HepG2 (cell line): Measurements from ENCODE around the gene FDXR. TPM values are rescaled to one million over a fixed set of nuclear protein-coding genes. Genes with fewer than 3 reads are reported as not detected.

Experiments
- ARHGAP35 ChIP-seq: sonication (generic); formaldehyde crosslinking; IDR thresholded peaks from 2 replicates; pipeline ENCODE4 v1.9.0; 2022; ENCODE audit warnings: mild to moderate bottlenecking, inconsistent platforms, moderate library complexity, missing genetic modification reagents, borderline replicate concordance
- ARID3A ChIP-seq: IDR thresholded peaks from 2 replicates; pipeline ENCODE4 v1.6.1; 2012; ENCODE audit warnings: low read depth, low read length, improper control_type of control experiment
- ASH2L ChIP-seq: fragments of 300-600, 200-600 bp; sonication (generic); IDR thresholded peaks from 2 replicates; pipeline ENCODE4 v1.7.0; 2017; ENCODE audit warnings: low read depth, mild to moderate bottlenecking, moderate library complexity, mixed read lengths, low read length; ENCODE audit not compliant: insufficient read length
- ETV5 ChIP-seq: IDR thresholded peaks from 2 replicates; pipeline ENCODE4 v1.6.1; 2018; ENCODE audit warnings: missing biosample characterization, missing genetic modification reagents, inconsistent platforms, borderline replicate concordance
- GRHL1 ChIP-seq: sonication (generic); formaldehyde crosslinking; conservative IDR thresholded peaks from 2 replicates; pipeline ENCODE4 v1.8.0; 2022; ENCODE audit warnings: missing genetic modification reagents
- HMG20A ChIP-seq: IDR thresholded peaks from 2 replicates; pipeline ENCODE4 v1.6.1; 2016; ENCODE audit warnings: borderline replicate concordance
- JUND ChIP-seq: sonication (generic); formaldehyde crosslinking; IDR thresholded peaks from 2 replicates; pipeline ENCODE4 v1.8.0; 2022; ENCODE audit warnings: mild to moderate bottlenecking, missing genetic modification reagents
- KDM5B ChIP-seq: sonication (generic); formaldehyde crosslinking; IDR thresholded peaks from 2 replicates; pipeline ENCODE4 v1.4.0; 2020; ENCODE audit warnings: missing genetic modification reagents, mild to moderate bottlenecking, borderline replicate concordance
- NFE2L1 ChIP-seq: sonication (generic); formaldehyde crosslinking; IDR thresholded peaks from 2 replicates; pipeline ENCODE4 v1.4.0; 2020; ENCODE audit warnings: missing genetic modification reagents, mild to moderate bottlenecking, borderline replicate concordance
- NFYC ChIP-seq: IDR thresholded peaks from 2 replicates; pipeline ENCODE4 v1.6.1; 2016; ENCODE audit warnings: missing genetic modification reagents, missing compliant biosample characterization
- RARA ChIP-seq: IDR thresholded peaks from 2 replicates; pipeline ENCODE4 v1.6.1; 2016; ENCODE audit warnings: missing genetic modification reagents, missing compliant biosample characterization
- RXRA ChIP-seq: sonication (generic); formaldehyde crosslinking; IDR thresholded peaks from 2 replicates; pipeline ENCODE4 v1.5.1; 2020; ENCODE audit warnings: missing genetic modification reagents
- SAFB2 ChIP-seq: sonication (generic); formaldehyde crosslinking; IDR thresholded peaks from 2 replicates; pipeline ENCODE4 v1.5.1; 2020; ENCODE audit warnings: missing genetic modification reagents, low read depth, mild to moderate bottlenecking, borderline replicate concordance
- SRSF9 ChIP-seq: fragments of 200-400 bp; formaldehyde crosslinking; IDR thresholded peaks from 2 replicates; pipeline ENCODE4 v1.6.1; 2018; ENCODE audit warnings: borderline replicate concordance, mild to moderate bottlenecking, low read depth, low read length; ENCODE audit not compliant: insufficient read depth, poor library complexity, severe bottlenecking
- ZIK1 ChIP-seq: sonication (generic); formaldehyde crosslinking; IDR thresholded peaks from 2 replicates; pipeline ENCODE4 v1.5.0; 2020; ENCODE audit warnings: mild to moderate bottlenecking, low read depth, missing genetic modification reagents, borderline replicate concordance
- ZNF274 ChIP-seq: sonication (generic); formaldehyde crosslinking; IDR thresholded peaks from 2 replicates; pipeline ENCODE4 v1.5.1; 2020; ENCODE audit warnings: mild to moderate bottlenecking, missing genetic modification reagents
- ZNF282 ChIP-seq: fragments of 450-650 bp; IDR thresholded peaks from 2 replicates; pipeline ENCODE4 v1.6.1; 2018; ENCODE audit not compliant: partially characterized antibody
- ZNF451 ChIP-seq: sonication (generic); formaldehyde crosslinking; IDR thresholded peaks from 2 replicates; pipeline ENCODE4 v1.5.0; 2020; ENCODE audit warnings: mild to moderate bottlenecking, missing genetic modification reagents
- ZNF550 ChIP-seq: sonication (generic); formaldehyde crosslinking; IDR thresholded peaks from 2 replicates; pipeline ENCODE4 v1.4.0; 2020; ENCODE audit warnings: mild to moderate bottlenecking, missing genetic modification reagents, borderline replicate concordance
- ZNF574 ChIP-seq: sonication (generic); formaldehyde crosslinking; IDR thresholded peaks from 2 replicates; pipeline ENCODE4 v1.4.0; 2020; ENCODE audit warnings: missing genetic modification reagents
- ZNF580 ChIP-seq: IDR thresholded peaks from 2 replicates; pipeline ENCODE4 v1.6.1; 2016; ENCODE audit warnings: low read depth, borderline replicate concordance
- ZNF761 ChIP-seq: sonication (generic); formaldehyde crosslinking; conservative IDR thresholded peaks from 2 replicates; pipeline ENCODE4 v1.4.0; 2020; ENCODE audit warnings: mild to moderate bottlenecking, missing genetic modification reagents
- polyA plus RNA-seq, 8 experiments: library from polyadenylated mRNA; depleted of rRNA in 3 of 8; stranded (reverse) in 7 of 8; unstranded in 1 of 8; fragments of >200 nt; fragmentation: Illumina TruSeq in 4 of 8; extraction: Trizol in 4 of 8; gene quantifications; 2 replicates each; pipeline versions ENCODE4 v1.2.1 to v1.2.3, GENCODE V29; 2011 to 2016; ENCODE audit warnings: low read depth in 4 of 8, missing spikeins in 1 of 8, mixed read lengths in 1 of 8; ENCODE audit not compliant: insufficient read depth in 1 of 8
- total RNA-seq, 5 experiments: library from RNA; depleted of rRNA; stranded (reverse); fragments of >200 nt; fragmentation: Illumina TruSeq; extraction: Trizol; gene quantifications; 2 replicates each; pipeline ENCODE4 v1.2.3, GENCODE V29; 2016; ENCODE audit warnings: low read depth in 1 of 5

FDXR gene
- total and polyA plus RNA-seq, 2 of the 13 experiments (the other 11 are each of a cell fraction or from before 2014, with no cell fraction given) = 23.4 to 116 TPM

GRCh38 chr17:74919440-74920305 is 46.9 kb upstream of the FDXR start (continued):
- TF ChIP-seq ZNF761 (CRISPR knock-in tag) (no peak), ZNF282 (no peak), ASH2L (no peak), GRHL1 (CRISPR knock-in tag) (no peak), RXRA (CRISPR knock-in tag) (peak; percentile 55; the same call in 1 of the 2 replicates), ZNF550 (CRISPR knock-in tag) (no peak), ETV5 (peak; percentile 15; the same call in 1 of the 2 replicates), SAFB2 (CRISPR knock-in tag) (no peak), ZIK1 (CRISPR knock-in tag) (no peak), ZNF274 (CRISPR knock-in tag) (peak; percentile 49; the same call in 1 of the 2 replicates), ARHGAP35 (CRISPR knock-in tag) (no peak), ARID3A (no peak), SRSF9 (no peak), RARA (CRISPR knock-in tag) (0 out of 2 replicates have a peak, but pooled peaks have one; percentile 40), ZNF574 (CRISPR knock-in tag) (peak; percentile 18; the same call in 1 of the 2 replicates), KDM5B (peak; percentile 33; the same call in 1 of the 2 replicates), NFE2L1 (CRISPR knock-in tag) (no peak), ZNF451 (CRISPR knock-in tag) (peak; percentile 44; the same call in 1 of the 2 replicates), ZNF580 (CRISPR knock-in tag) (no peak), HMG20A (CRISPR knock-in tag) (no peak), JUND (CRISPR knock-in tag) (no peak), NFYC (no peak)
